HepG2 (cell line): ENCODE data around the gene TMF1. TPM values are rescaled to one million over a fixed set of nuclear protein-coding genes. Genes with fewer than 3 reads are reported as not detected.

Source experiments
- CC2D1A ChIP-seq: sonication (generic); formaldehyde crosslinking; IDR thresholded peaks from 2 replicates; pipeline ENCODE4 v1.8.1; 2023; ENCODE audit warnings: mild to moderate bottlenecking, missing genetic modification reagents
- GFI1 ChIP-seq: sonication (generic); formaldehyde crosslinking; IDR thresholded peaks from 2 replicates; pipeline ENCODE4 v1.5.0; 2020; ENCODE audit warnings: missing genetic modification reagents, mild to moderate bottlenecking, borderline replicate concordance
- KDM3A ChIP-seq: IDR thresholded peaks from 2 replicates; pipeline ENCODE4 v1.6.1; 2018; ENCODE audit warnings: low read depth, missing compliant biosample characterization
- KLF13 ChIP-seq: sonication (generic); formaldehyde crosslinking; IDR thresholded peaks from 2 replicates; pipeline ENCODE4 v1.4.0; 2020; ENCODE audit warnings: mild to moderate bottlenecking, missing genetic modification reagents
- LCORL ChIP-seq, 2 experiments: fragments of 450-650 bp in 1 of 2; sonication (generic) in 1 of 2; formaldehyde crosslinking in 1 of 2; IDR thresholded peaks; 2 replicates each; pipeline versions ENCODE4 v1.5.0 to v1.6.1; 2017 to 2020; ENCODE audit warnings: antibody characterized with exemption in 1 of 2, missing genetic modification reagents in 1 of 2
- NFYC ChIP-seq: IDR thresholded peaks from 2 replicates; pipeline ENCODE4 v1.6.1; 2016; ENCODE audit warnings: missing genetic modification reagents, missing compliant biosample characterization
- RARA ChIP-seq: IDR thresholded peaks from 2 replicates; pipeline ENCODE4 v1.6.1; 2016; ENCODE audit warnings: missing genetic modification reagents, missing compliant biosample characterization
- SP2 ChIP-seq: sonication (generic); formaldehyde crosslinking; IDR thresholded peaks from 2 replicates; pipeline ENCODE4 v1.5.1; 2020; ENCODE audit warnings: mild to moderate bottlenecking, missing genetic modification reagents
- XBP1 ChIP-seq: sonication (generic); formaldehyde crosslinking; IDR thresholded peaks from 2 replicates; pipeline ENCODE4 v1.5.0; 2020; ENCODE audit warnings: missing genetic modification reagents
- ZFAT ChIP-seq: sonication (generic); formaldehyde crosslinking; conservative IDR thresholded peaks from 2 replicates; pipeline ENCODE4 v1.8.1; 2023; ENCODE audit warnings: missing genetic modification reagents, inconsistent platforms
- ZNF354B ChIP-seq: sonication (generic); formaldehyde crosslinking; IDR thresholded peaks from 2 replicates; pipeline ENCODE4 v1.8.0; 2022; ENCODE audit warnings: mild to moderate bottlenecking, missing genetic modification reagents
- ZNF703 ChIP-seq: sonication (generic); formaldehyde crosslinking; IDR thresholded peaks from 2 replicates; pipeline ENCODE4 v1.5.1; 2020; ENCODE audit warnings: missing genetic modification reagents, mild to moderate bottlenecking, moderate library complexity, borderline replicate concordance
- ZNF792 ChIP-seq: IDR thresholded peaks from 2 replicates; pipeline ENCODE4 v1.6.1; 2016
- polyA plus RNA-seq, 8 experiments: library from polyadenylated mRNA; depleted of rRNA in 3 of 8; stranded (reverse) in 7 of 8; unstranded in 1 of 8; fragments of >200 nt; fragmentation: Illumina TruSeq in 4 of 8; extraction: Trizol in 4 of 8; gene quantifications; 2 replicates each; pipeline versions ENCODE4 v1.2.1 to v1.2.3, GENCODE V29; 2011 to 2016; ENCODE audit warnings: low read depth in 4 of 8, missing spikeins in 1 of 8, mixed read lengths in 1 of 8; ENCODE audit not compliant: insufficient read depth in 1 of 8
- total RNA-seq, 5 experiments: library from RNA; depleted of rRNA; stranded (reverse); fragments of >200 nt; fragmentation: Illumina TruSeq; extraction: Trizol; gene quantifications; 2 replicates each; pipeline ENCODE4 v1.2.3, GENCODE V29; 2016; ENCODE audit warnings: low read depth in 1 of 5
- TF ChIP-seq, protein P1 (sequence below): sonication (generic); formaldehyde crosslinking; IDR thresholded peaks from 2 replicates; pipeline ENCODE4 v1.4.0; 2020; ENCODE audit warnings: missing genetic modification reagents
- TF ChIP-seq, protein P2 (sequence below): sonication (generic); formaldehyde crosslinking; IDR thresholded peaks from 2 replicates; pipeline ENCODE4 v1.5.0; 2020; ENCODE audit warnings: mild to moderate bottlenecking, missing genetic modification reagents
- TF ChIP-seq, protein P3 (sequence below): sonication (generic); formaldehyde crosslinking; IDR thresholded peaks from 2 replicates; pipeline ENCODE4 v1.4.0; 2020; ENCODE audit warnings: missing genetic modification reagents, low read depth, mild to moderate bottlenecking, borderline replicate concordance
- TF ChIP-seq, protein P4 (sequence below): sonication (generic); formaldehyde crosslinking; IDR thresholded peaks from 2 replicates; pipeline ENCODE4 v1.4.0; 2020; ENCODE audit warnings: mild to moderate bottlenecking, missing genetic modification reagents
- TF ChIP-seq, protein P5 (sequence below): sonication (generic); IDR thresholded peaks from 2 replicates; pipeline ENCODE4 v1.6.1; 2016; ENCODE audit warnings: low read depth, borderline replicate concordance
- TF ChIP-seq, protein P6 (sequence below): sonication (generic); formaldehyde crosslinking; IDR thresholded peaks from 2 replicates; pipeline ENCODE4 v1.5.1; 2020; ENCODE audit warnings: missing genetic modification reagents, mild to moderate bottlenecking, borderline replicate concordance

The TMF1 gene
- total and polyA plus RNA-seq, 2 of the 13 experiments (the other 11 are each of a cell fraction or from before 2014, with no cell fraction given) = 12.1 to 38.4 TPM

DNA sequence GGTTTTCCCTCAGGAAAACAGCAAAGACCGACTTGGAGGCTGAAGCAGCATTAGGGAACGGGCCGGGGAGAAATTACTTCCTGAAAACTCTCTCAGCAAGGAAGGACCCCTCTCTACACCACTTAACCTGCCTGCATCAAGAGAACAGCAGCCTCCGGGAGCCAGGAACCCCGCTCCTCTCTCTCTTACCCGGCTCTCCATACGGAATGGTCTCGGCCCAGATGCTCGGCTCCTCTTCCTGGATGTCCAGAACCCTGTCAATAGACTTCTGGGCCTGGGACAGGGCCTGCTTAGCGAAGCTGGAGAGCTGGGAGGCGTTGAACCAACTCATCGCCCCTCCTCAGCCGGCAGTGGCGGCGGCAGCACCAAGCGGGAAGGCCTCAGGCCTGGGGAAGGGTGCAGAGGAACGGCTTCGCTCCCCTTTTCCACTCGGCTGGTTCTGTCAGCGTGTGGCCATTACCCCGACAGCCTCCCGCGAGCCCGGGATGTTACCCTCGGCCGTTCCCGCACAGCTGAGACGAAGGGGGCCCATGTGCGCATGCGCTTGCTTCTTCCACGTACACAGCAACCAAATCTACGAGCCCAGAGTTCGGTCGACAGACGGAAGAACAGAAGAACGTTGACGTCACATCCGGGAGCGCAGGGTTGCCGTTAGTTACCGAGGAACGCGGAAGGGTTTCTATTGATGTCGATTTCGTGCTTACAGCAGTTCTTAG lies at the start of gene TMF1 (continued):
- TF ChIP-seq RARA (no peak), XBP1 (CRISPR knock-in tag) (no peak), KDM3A (CRISPR knock-in tag) (no peak), ZNF792 (CRISPR knock-in tag) (peak; percentile 47; the same call in 1 of the 2 replicates), ZNF354B (CRISPR knock-in tag) (no peak), ZFAT (no peak), LCORL (IDR thresholded peaks at IDR 0.05) (no peak), LCORL (CRISPR knock-in tag; IDR thresholded peaks at IDR 0.05) (peak; percentile 30; the same call in 1 of the 2 replicates), ZNF703 (CRISPR knock-in tag) (no peak), SP2 (CRISPR knock-in tag) (no peak), CC2D1A (CRISPR knock-in tag) (no peak), KLF13 (no peak), GFI1 (no peak; the same call in 1 of the 2 replicates), NFYC (CRISPR knock-in tag) (0 out of 2 replicates have a peak, but pooled peaks have one; percentile 9)
- TF ChIP-seq, protein P1, sequence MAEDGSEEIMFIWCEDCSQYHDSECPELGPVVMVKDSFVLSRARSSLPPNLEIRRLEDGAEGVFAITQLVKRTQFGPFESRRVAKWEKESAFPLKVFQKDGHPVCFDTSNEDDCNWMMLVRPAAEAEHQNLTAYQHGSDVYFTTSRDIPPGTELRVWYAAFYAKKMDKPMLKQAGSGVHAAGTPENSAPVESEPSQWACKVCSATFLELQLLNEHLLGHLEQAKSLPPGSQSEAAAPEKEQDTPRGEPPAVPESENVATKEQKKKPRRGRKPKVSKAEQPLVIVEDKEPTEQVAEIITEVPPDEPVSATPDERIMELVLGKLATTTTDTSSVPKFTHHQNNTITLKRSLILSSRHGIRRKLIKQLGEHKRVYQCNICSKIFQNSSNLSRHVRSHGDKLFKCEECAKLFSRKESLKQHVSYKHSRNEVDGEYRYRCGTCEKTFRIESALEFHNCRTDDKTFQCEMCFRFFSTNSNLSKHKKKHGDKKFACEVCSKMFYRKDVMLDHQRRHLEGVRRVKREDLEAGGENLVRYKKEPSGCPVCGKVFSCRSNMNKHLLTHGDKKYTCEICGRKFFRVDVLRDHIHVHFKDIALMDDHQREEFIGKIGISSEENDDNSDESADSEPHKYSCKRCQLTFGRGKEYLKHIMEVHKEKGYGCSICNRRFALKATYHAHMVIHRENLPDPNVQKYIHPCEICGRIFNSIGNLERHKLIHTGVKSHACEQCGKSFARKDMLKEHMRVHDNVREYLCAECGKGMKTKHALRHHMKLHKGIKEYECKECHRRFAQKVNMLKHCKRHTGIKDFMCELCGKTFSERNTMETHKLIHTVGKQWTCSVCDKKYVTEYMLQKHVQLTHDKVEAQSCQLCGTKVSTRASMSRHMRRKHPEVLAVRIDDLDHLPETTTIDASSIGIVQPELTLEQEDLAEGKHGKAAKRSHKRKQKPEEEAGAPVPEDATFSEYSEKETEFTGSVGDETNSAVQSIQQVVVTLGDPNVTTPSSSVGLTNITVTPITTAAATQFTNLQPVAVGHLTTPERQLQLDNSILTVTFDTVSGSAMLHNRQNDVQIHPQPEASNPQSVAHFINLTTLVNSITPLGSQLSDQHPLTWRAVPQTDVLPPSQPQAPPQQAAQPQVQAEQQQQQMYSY (CRISPR knock-in tag) = no peak
- TF ChIP-seq, protein P2, sequence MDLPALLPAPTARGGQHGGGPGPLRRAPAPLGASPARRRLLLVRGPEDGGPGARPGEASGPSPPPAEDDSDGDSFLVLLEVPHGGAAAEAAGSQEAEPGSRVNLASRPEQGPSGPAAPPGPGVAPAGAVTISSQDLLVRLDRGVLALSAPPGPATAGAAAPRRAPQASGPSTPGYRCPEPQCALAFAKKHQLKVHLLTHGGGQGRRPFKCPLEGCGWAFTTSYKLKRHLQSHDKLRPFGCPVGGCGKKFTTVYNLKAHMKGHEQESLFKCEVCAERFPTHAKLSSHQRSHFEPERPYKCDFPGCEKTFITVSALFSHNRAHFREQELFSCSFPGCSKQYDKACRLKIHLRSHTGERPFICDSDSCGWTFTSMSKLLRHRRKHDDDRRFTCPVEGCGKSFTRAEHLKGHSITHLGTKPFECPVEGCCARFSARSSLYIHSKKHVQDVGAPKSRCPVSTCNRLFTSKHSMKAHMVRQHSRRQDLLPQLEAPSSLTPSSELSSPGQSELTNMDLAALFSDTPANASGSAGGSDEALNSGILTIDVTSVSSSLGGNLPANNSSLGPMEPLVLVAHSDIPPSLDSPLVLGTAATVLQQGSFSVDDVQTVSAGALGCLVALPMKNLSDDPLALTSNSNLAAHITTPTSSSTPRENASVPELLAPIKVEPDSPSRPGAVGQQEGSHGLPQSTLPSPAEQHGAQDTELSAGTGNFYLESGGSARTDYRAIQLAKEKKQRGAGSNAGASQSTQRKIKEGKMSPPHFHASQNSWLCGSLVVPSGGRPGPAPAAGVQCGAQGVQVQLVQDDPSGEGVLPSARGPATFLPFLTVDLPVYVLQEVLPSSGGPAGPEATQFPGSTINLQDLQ (CRISPR knock-in tag) = no peak
- TF ChIP-seq, protein P3, sequence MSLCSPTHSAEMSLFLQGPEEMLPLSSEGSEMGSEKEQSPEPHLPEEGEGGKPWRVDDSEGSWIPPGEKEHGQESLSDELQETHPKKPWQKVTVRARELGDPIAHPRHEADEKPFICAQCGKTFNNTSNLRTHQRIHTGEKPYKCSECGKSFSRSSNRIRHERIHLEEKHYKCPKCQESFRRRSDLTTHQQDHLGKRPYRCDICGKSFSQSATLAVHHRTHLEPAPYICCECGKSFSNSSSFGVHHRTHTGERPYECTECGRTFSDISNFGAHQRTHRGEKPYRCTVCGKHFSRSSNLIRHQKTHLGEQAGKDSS (CRISPR knock-in tag) = no peak
- TF ChIP-seq, protein P4, sequence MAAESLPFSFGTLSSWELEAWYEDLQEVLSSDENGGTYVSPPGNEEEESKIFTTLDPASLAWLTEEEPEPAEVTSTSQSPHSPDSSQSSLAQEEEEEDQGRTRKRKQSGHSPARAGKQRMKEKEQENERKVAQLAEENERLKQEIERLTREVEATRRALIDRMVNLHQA (CRISPR knock-in tag) = no peak
- TF ChIP-seq, protein P5, sequence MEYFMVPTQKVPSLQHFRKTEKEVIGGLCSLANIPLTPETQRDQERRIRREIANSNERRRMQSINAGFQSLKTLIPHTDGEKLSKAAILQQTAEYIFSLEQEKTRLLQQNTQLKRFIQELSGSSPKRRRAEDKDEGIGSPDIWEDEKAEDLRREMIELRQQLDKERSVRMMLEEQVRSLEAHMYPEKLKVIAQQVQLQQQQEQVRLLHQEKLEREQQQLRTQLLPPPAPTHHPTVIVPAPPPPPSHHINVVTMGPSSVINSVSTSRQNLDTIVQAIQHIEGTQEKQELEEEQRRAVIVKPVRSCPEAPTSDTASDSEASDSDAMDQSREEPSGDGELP = peak; percentile 96
- TF ChIP-seq, protein P6, sequence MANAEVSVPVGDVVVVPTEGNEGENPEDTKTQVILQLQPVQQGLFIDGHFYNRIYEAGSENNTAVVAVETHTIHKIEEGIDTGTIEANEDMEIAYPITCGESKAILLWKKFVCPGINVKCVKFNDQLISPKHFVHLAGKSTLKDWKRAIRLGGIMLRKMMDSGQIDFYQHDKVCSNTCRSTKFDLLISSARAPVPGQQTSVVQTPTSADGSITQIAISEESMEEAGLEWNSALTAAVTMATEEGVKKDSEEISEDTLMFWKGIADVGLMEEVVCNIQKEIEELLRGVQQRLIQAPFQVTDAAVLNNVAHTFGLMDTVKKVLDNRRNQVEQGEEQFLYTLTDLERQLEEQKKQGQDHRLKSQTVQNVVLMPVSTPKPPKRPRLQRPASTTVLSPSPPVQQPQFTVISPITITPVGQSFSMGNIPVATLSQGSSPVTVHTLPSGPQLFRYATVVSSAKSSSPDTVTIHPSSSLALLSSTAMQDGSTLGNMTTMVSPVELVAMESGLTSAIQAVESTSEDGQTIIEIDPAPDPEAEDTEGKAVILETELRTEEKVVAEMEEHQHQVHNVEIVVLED (CRISPR knock-in tag) = peak; percentile 75; the same call in 1 of the 2 replicates
